Esophagus squamous epithelium (tissue), 5 donors: ENCODE results near the gene EDN2. TPM values are rescaled to one million over a fixed set of nuclear protein-coding genes. Genes with fewer than 3 reads are reported as not detected.

Experiments
- DNase-seq: peaks from one replicate; lab custom pipeline; 2025; lab: John Stamatoyannopoulos, UW
- H3K27ac ChIP-seq, 4 donors: fragments of 200-600 bp; sonication (generic); one replicate each; pipeline ENCODE4 v1.5.1; 2016 to 2019; ENCODE audit warnings: mild to moderate bottlenecking in 1 of 4
- H3K27me3 ChIP-seq, 4 donors: fragments of 200-600 bp; sonication (generic); 1 replicate in 3 of 4; 2 replicates in 1 of 4; pipeline versions ENCODE4 v1.5.1 to v1.6.0; 2017 to 2021; ENCODE audit warnings: antibody characterized with exemption in 1 of 4
- H3K36me3 ChIP-seq, 3 donors: fragments of 200-600 bp; sonication (generic); one replicate each; pipeline ENCODE4 v1.5.1; 2016 to 2019
- H3K4me1 ChIP-seq, 3 donors: fragments of 200-600 bp; sonication (generic); one replicate each; pipeline ENCODE4 v1.5.1; 2017 to 2019
- H3K4me3 ChIP-seq, 4 donors: fragments of 200-600 bp; sonication (generic); 1 replicate in 3 of 4; 2 replicates in 1 of 4; pipeline ENCODE4 v1.5.1; 2016 to 2019; ENCODE audit warnings: mild to moderate bottlenecking in 2 of 4, moderate library complexity in 1 of 4
- H3K9me3 ChIP-seq, 3 donors: fragments of 200-600 bp; sonication (generic); one replicate each; pipeline ENCODE4 v1.5.1; 2016 to 2019
- POLR2A ChIP-seq, 4 donors: fragments of 450-650 bp; IDR thresholded peaks; one replicate each; pipeline ENCODE4 v1.6.1; 2017; ENCODE audit warnings: antibody characterized with exemption in 4 of 4, mild to moderate bottlenecking in 4 of 4, moderate library complexity in 3 of 4
- WGBS, 2 donors: methylation state at CpG; one replicate each; pipeline ENCODE4 v1.1.5; 2018; 5-methylcytosine and 5-hydroxymethylcytosine counted together
- intact Hi-C: fragments of 100-400 bp; cut with DNase I; formaldehyde crosslinking; loops from one replicate; pipeline ENCODE4 v1.15.0; 2022
- total RNA-seq, 4 donors: library from RNA; depleted of rRNA; stranded (reverse); fragments of >200 nt; gene quantifications; one replicate each; pipeline ENCODE4 v1.1.0, GENCODE V29; 2016
- TF ChIP-seq, protein P1 (sequence below), 6 experiments: fragments of 450-650 bp in 4 of 6; fragments of 200-600 bp in 2 of 6; sonication (generic) in 2 of 6; IDR thresholded peaks; one replicate each; pipeline ENCODE4 v1.5.1; 2016 to 2019; ENCODE audit warnings: antibody characterized with exemption in 6 of 6, mild to moderate bottlenecking in 4 of 6, moderate library complexity in 4 of 6
- donor health status: DM: yes; HTN: yes; CAD: no.

EDN2 gene
- total RNA-seq, 4 donors from 2014 or later: 0.35 to 18.3 (median 1.4) TPM

DNA sequence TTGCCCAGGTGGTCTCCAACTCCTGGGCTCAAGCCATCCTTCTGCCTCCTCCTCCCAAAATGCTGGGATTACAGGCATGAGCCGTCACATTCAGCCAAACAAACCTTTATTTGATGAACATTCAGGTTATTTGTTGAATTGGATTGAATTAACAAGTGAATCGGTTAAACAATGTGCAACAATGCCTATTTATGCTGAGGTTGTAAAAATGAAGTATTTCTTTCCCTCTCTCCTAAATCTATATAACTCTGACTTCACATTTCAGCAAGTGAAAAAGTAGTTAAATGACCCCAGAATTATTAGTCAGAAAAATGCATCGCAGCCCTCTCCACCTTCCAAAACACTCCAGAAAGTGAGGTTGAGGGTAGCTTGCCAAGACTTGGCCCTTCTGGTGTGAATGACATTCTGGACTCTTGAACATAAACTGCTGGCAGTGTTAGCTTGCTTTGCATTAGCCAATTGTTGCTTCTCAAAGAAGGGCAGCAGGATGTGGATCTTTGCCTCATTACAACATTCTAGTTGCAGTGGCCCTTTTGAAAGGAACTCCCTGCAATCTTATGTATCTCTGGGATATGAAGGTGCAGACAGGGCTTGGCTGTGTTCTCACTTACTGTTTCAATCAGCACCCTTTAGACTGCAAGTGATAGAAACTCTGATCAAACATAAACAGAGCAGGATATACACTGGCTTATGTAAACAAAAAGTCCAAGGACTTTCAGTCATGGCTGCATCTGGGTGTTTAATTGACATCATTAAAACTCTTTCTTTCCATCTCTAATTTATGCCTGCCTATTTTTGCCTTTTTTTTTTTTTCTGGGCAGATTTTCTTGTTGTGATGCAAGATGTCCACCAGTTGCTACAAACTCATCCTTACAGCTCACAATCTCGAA lies 22.4 kb downstream of the EDN2 start:
- no peak overlapping the region for H3K27ac ChIP-seq
- no peaks in the 10 kb centered on the region for H3K36me3 ChIP-seq
- H3K4me1 ChIP-seq: peaks cover 4 to 33% (median 5%) of the 10 kb centered on the region in 3 donors
- no peak for DNase-seq
- no peak overlapping the region for H3K4me3 ChIP-seq
- no peak for TF ChIP-seq POLR2A (IDR thresholded peaks at IDR 0.05)
- intact Hi-C loops: no loop called here
- WGBS, 2 donors: 53 to 66% methylated on average over 4 of the region's 4 CpGs
- H3K9me3 ChIP-seq: no peaks in the 10 kb centered on the region
- peaks cover 0 to 4% (median 0%) of the 10 kb centered on the region in 4 donors for H3K27me3 ChIP-seq

DNA sequence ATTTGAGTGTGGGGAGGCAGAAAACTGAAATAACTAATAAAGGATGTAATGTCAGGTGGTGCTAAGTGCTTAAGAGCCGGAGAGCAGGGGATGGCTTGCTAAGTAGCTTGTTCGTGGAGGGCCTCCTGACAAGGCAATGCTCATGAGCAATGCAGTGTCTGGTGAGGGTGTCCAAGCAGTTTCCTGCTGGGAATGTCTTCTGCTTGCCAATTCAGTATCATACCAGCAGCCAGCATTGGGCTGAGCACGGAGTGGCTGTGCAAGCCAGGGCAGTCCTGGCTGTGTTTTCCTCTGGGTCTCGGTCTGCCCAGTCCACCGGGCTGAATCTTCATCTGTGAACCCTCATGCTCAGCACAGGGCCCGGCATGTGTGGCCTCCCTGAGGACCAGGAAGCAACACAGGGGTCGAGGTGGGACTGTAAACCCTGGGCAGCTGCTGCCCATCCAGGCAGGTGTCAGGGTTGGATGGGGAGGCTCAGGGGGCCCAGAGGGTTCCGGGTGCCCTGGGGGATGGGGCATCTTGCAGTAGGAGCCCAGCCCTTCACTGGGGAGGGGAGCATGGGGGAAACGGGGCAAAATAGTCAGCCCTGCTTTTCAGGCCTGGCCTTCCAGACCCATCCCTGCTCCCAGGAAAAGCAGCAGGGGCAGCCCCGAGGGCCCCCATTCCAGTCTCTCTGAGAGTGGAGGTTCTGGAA lies 27.5 kb downstream of the EDN2 start:
- peaks cover 0 to 29% (median 0%) of the 10 kb centered on the region in 3 donors for H3K4me1 ChIP-seq
- WGBS, 2 donors: 82 to 87% methylated on average over 3 to 4 of the region's 10 CpGs
- TF ChIP-seq, protein P1, sequence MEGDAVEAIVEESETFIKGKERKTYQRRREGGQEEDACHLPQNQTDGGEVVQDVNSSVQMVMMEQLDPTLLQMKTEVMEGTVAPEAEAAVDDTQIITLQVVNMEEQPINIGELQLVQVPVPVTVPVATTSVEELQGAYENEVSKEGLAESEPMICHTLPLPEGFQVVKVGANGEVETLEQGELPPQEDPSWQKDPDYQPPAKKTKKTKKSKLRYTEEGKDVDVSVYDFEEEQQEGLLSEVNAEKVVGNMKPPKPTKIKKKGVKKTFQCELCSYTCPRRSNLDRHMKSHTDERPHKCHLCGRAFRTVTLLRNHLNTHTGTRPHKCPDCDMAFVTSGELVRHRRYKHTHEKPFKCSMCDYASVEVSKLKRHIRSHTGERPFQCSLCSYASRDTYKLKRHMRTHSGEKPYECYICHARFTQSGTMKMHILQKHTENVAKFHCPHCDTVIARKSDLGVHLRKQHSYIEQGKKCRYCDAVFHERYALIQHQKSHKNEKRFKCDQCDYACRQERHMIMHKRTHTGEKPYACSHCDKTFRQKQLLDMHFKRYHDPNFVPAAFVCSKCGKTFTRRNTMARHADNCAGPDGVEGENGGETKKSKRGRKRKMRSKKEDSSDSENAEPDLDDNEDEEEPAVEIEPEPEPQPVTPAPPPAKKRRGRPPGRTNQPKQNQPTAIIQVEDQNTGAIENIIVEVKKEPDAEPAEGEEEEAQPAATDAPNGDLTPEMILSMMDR (IDR thresholded peaks at IDR 0.05): no peak
- TF ChIP-seq POLR2A (IDR thresholded peaks at IDR 0.05): no peak
- no peaks in the 10 kb centered on the region for H3K36me3 ChIP-seq
- H3K4me3 ChIP-seq: no peak overlapping the region
- intact Hi-C loops: no loop called here
- no peak for DNase-seq
- peaks cover 0 to 4% (median 0%) of the 10 kb centered on the region in 4 donors for H3K27me3 ChIP-seq
- no peaks in the 10 kb centered on the region for H3K9me3 ChIP-seq
- no peak overlapping the region for H3K27ac ChIP-seq

DNA sequence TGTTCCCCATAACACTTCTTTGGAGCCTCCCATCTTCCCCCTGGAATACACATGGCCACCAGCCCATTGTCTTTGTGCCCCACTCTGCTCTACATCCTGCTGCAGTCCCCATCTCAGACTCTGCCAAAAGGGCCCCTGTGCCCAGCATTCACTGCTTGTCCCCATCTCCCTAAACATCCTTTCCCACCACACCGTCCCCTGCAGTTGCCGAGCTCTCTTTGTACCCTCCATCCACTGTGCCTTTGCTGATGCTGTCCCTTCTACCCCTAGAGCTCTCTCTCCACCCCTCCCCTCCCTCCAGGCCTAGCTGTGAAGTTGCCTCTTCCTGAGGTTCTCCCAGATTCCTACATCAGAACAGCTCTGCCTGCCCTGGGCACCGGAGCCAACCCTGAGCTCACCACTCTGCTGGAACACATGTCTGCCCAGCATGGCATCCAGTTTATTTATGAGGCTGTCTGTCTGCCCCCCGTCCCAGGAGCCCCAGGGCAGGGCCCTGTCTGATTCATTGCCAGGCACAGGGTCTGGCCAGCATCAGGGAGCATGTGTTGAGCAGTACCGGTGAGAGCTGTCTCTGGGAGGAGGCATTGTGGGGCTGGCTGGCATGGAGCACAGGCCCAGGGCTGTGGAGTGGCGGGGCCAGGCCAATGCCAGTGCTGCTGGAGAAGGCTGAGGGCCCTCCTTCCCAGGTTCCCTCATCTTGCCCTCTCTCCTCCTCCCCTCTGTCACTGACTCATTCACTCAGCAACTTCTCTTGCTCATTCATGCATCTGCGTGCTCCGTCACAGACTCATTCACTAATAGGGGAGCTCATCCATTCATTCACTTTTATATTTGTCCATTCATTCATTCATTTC lies 28.8 kb downstream of the EDN2 start:
- Histone ChIP-seq H3K4me3 (no peak overlapping the region), H3K36me3 (no peaks in the 10 kb centered on the region), H3K4me1 (peaks cover 0 to 31% (median 0%) of the 10 kb centered on the region in 3 donors), H3K27me3 (peaks cover 0 to 4% (median 0%) of the 10 kb centered on the region in 4 donors), H3K9me3 (no peaks in the 10 kb centered on the region), H3K27ac (no peak overlapping the region)
- 55 to 64% methylated on average over 5 to 6 of the region's 8 CpGs for WGBS, 2 donors
- intact Hi-C loops: no loop called here
- no peak for DNase-seq
- TF ChIP-seq, protein P1 (IDR thresholded peaks at IDR 0.05): no peak

DNA sequence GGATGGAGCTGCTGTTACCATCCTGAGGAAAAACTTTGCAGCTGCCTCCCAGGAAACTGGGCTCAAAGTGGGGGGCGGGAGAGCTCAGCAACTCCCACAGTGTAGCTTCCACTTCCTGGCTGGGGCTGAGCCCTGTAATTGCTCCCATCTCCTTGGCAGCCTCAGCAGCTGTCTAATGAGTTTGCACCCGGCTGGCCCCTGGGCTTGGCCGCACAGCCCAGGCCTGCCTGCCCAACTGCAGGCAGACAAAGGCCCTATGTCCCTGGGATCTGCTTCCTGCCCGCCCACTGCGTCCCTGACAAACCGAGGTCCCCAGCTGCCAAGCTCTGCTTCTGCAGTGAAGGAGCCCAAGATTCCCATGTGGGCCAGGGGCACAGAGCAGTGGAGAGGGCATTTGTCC lies 30.1 kb downstream of the EDN2 start:
- 40% methylated on average over 2 of the region's 6 CpGs; no CpG with 5 or more reads in 1 of the 2 donors for WGBS, 2 donors

More for the DNA sequence above, 30.1 kb downstream of the EDN2 start:
- Histone ChIP-seq H3K4me3 (no peak overlapping the region), H3K27me3 (peaks cover 0 to 4% (median 0%) of the 10 kb centered on the region in 4 donors), H3K9me3 (no peaks in the 10 kb centered on the region), H3K36me3 (no peaks in the 10 kb centered on the region), H3K4me1 (peaks cover 0 to 44% (median 0%) of the 10 kb centered on the region in 3 donors), H3K27ac (no peak overlapping the region)
- DNase-seq: no peak
- intact Hi-C loops: no loop called here
- TF ChIP-seq POLR2A (IDR thresholded peaks at IDR 0.05): no peak
- TF ChIP-seq, protein P1 (IDR thresholded peaks at IDR 0.05): no peak
